HCT116 (cell line): ENCODE data around the gene FCMR. TPM values are rescaled to one million over a fixed set of nuclear protein-coding genes. Genes with fewer than 3 reads are reported as not detected.

Experiments
- ATAC-seq: fragments of 200-7000 bp; cut with Tn5 transposase; 2 replicates; pipeline ENCODE4 v1.9.1; 2020; ENCODE audit warnings: mild to moderate bottlenecking, moderate library complexity
- BruUV-seq: library from RNA; stranded (reverse); fragments of 400-500 nt; replicated peaks from 2 replicates; lab custom pipeline; 2021; lab: Mats Ljungman, UMichigan
- CTCF ChIA-PET: fragments of 300-600 bp; sonication (Branson Sonifier 250); formaldehyde crosslinking; loops from one replicate; lab custom pipeline; 2021; ENCODE audit warnings: antibody characterized with exemption; lab: Charles Lee
- POLR2A ChIA-PET: fragments of 300-600, 350-600 bp; sonication (Branson Sonifier 250); formaldehyde crosslinking; loops from one replicate; lab custom pipeline; 2021; ENCODE audit warnings: antibody characterized with exemption; lab: Charles Lee
- RAD21 ChIA-PET, 2 experiments: fragments of 300-600 bp; sonication (Branson Sonifier 250); formaldehyde crosslinking; loops; one replicate each; lab custom pipeline; 2023; ENCODE audit warnings: low total read pairs in 2 of 2; ENCODE audit not compliant: uncharacterized antibody in 2 of 2, unreplicated experiment in 2 of 2, low non-redundant PET in 1 of 2; lab: Charles Lee
- DNase-seq: peaks from one replicate; pipeline ENCODE4 v3.0.0-alpha.2; 2010; ENCODE audit warnings: low read depth, low spot score
- H2AFZ ChIP-seq: fragments of 200-600 bp; shearing (Covaris generic), sonication (generic); 2 replicates; pipeline ENCODE4 v1.6.1; 2017; ENCODE audit warnings: low read depth, mixed run types, mixed read lengths, antibody characterized with exemption, low read length; ENCODE audit not compliant: poor library complexity, severe bottlenecking
- H3K27ac ChIP-seq: 2 replicates; pipeline ENCODE4 v1.5.1; 2012; ENCODE audit warnings: low read depth, low read length
- H3K27me3 ChIP-seq: fragments of 200-600 bp; sonication (generic); 2 replicates; pipeline ENCODE4 v1.6.1; 2016; ENCODE audit warnings: mixed run types, low read length, mixed read lengths; ENCODE audit not compliant: insufficient read depth
- H3K36me3 ChIP-seq, 2 experiments: fragments of 200-500 bp in 1 of 2; fragments of 200-600 bp in 1 of 2; sonication (Bioruptor generic) in 1 of 2; sonication (generic) in 1 of 2; 2 replicates each; pipeline versions ENCODE4 v1.5.1 to v1.6.1; 2014 to 2016; ENCODE audit warnings: low read length in 2 of 2, inconsistent platforms in 1 of 2, mixed read lengths in 1 of 2, mixed run types in 1 of 2; ENCODE audit not compliant: insufficient read depth in 2 of 2, control insufficient read depth in 1 of 2
- H3K4me1 ChIP-seq, 2 experiments: fragments of 200-600 bp in 1 of 2; sonication (generic) in 1 of 2; 2 replicates each; pipeline versions ENCODE4 v1.5.1 to v1.6.1; 2012 to 2017; ENCODE audit warnings: low read length in 2 of 2, inconsistent platforms in 1 of 2, mild to moderate bottlenecking in 1 of 2, mixed read lengths in 1 of 2, mixed run types in 1 of 2, moderate library complexity in 1 of 2; ENCODE audit not compliant: insufficient read depth in 2 of 2, control insufficient read depth in 1 of 2
- H3K4me2 ChIP-seq: fragments of 200-600 bp; sonication (generic); 2 replicates; pipeline ENCODE4 v1.6.1; 2017; ENCODE audit warnings: mixed run types, low read length, mixed read lengths
- H3K4me3 ChIP-seq, 2 experiments: fragments of 200-600 bp in 1 of 2; sonication (generic) in 1 of 2; replicated peaks in 1 of 2; 2 replicates each; pipeline ENCODE4 v1.5.1; 2011 to 2016; ENCODE audit warnings: low read length in 2 of 2, control low read depth in 1 of 2, low read depth in 1 of 2, mild to moderate bottlenecking in 1 of 2, mixed read lengths in 1 of 2, mixed run types in 1 of 2
- H3K79me2 ChIP-seq: fragments of 200-600 bp; sonication (generic); 2 replicates; pipeline ENCODE4 v1.6.1; 2017; ENCODE audit warnings: mild to moderate bottlenecking, mixed run types, low read length, moderate library complexity, mixed read lengths; ENCODE audit not compliant: insufficient read depth
- H3K9ac ChIP-seq: fragments of 200-600 bp; sonication (generic); 2 replicates; pipeline ENCODE4 v1.6.1; 2016; ENCODE audit warnings: low read length, mixed read lengths
- H3K9me2 ChIP-seq: fragments of 200-600 bp; sonication (generic), shearing (Covaris generic); 2 replicates; pipeline ENCODE4 v1.6.1; 2017; ENCODE audit warnings: mixed run types, mild to moderate bottlenecking, moderate library complexity; ENCODE audit not compliant: insufficient read depth
- H3K9me3 ChIP-seq, 2 experiments: fragments of 200-500 bp in 1 of 2; fragments of 200-600 bp in 1 of 2; sonication (Bioruptor generic) in 1 of 2; sonication (generic) in 1 of 2; 2 replicates each; pipeline ENCODE4 v1.6.1; 2014 to 2017; ENCODE audit warnings: low read length in 2 of 2, mixed read lengths in 2 of 2, inconsistent platforms in 1 of 2, low read depth in 1 of 2, mild to moderate bottlenecking in 1 of 2, mixed run types in 1 of 2, moderate library complexity in 1 of 2; ENCODE audit not compliant: control insufficient read depth in 1 of 2, insufficient read depth in 1 of 2
- H4K20me1 ChIP-seq: fragments of 200-600 bp; sonication (generic), shearing (Covaris generic); 2 replicates; pipeline ENCODE4 v1.6.1; 2017; ENCODE audit warnings: mixed run types, mild to moderate bottlenecking, moderate library complexity; ENCODE audit not compliant: insufficient read depth
- POLR2A ChIP-seq: IDR thresholded peaks from 2 replicates; pipeline ENCODE4 v1.7.0; 2011; ENCODE audit warnings: borderline replicate concordance; ENCODE audit not compliant: insufficient read depth, insufficient read length; ENCODE audit errors: extremely low read depth
- RAD21 ChIP-seq: IDR thresholded peaks from 2 replicates; pipeline ENCODE4 v1.6.1; 2012; ENCODE audit warnings: low read depth, mild to moderate bottlenecking
- intact Hi-C: fragments of 100-400 bp; cut with micrococcal nuclease; formaldehyde crosslinking; loops from 2 replicates; pipeline ENCODE4 v1.10.0; 2022
- total RNA-seq: library from RNA; stranded (reverse); gene quantifications from one replicate; pipeline ENCODE4 v1.2.1, GENCODE V29; 2021; ENCODE audit not compliant: unreplicated experiment
- TF ChIP-seq, protein P1 (sequence below): IDR thresholded peaks from 2 replicates; pipeline ENCODE4 v1.6.1; 2012
- TF ChIP-seq, protein P2 (sequence below), 3 experiments: fragments of 200-600 bp in 1 of 3; sonication (generic) in 1 of 3; IDR thresholded peaks in 2 of 3; conservative IDR thresholded peaks in 1 of 3; 2 replicates each; pipeline ENCODE4 v1.5.1; 2012 to 2017; ENCODE audit warnings: low read depth in 2 of 3, low read length in 2 of 3, antibody characterized with exemption in 1 of 3, borderline replicate concordance in 1 of 3, control low read depth in 1 of 3, mild to moderate bottlenecking in 1 of 3, mixed read lengths in 1 of 3, mixed run types in 1 of 3, moderate library complexity in 1 of 3; ENCODE audit not compliant: insufficient read depth in 1 of 3

The FCMR gene
- total RNA-seq, 1 experiment from 2014 or later = 0.61 TPM

DNA sequence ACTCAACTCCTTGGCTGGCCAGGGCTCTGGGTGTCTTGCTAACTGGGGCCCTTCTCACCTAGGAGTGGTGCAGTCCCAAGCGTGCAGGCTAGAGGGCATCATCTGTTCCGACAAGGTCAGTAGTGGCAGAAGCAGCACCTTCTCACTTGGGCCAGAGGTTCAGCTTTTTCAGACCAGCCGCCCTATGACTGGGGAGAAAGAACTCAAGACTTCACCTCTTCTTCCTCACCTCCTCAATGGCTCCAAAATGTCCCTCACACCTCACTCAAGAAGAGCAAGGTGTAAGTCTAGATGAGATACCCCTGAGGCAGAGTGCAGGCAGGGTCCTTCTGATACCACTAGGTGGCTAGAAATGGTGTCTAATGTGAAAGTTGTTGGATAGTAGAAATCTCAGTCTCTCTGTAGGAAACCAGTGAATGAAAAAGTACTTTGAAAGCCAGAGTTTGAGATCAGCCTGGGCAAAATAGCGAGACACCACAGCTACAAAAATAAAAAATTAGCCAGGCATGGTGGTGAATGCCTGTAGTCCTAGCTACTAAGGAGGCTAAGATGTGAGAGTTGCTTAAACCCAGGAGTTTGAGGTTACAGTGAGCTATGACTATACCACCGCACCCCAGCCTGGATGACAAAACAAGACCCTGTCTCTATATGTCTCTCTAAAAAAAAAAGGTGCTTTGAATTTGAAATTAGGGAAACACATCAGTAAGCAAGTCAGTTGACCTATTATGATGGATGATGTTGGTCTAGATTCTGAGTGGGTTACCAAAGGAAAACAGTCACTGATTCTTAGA, 64.9 kb downstream of the FCMR start:
- ATAC-seq = peak; percentile 95
- ChIA-PET POLR2A (no interaction called here), CTCF (interaction anchor here (1.4 kb wide), 1 partner anchor 9 kb away, joined by 3 read pairs; no protein-coding TSS in a partner anchor)

More for the DNA sequence above, 64.9 kb downstream of the FCMR start:
- H3K9ac ChIP-seq = no peak overlapping the region
- H3K79me2 ChIP-seq = no peaks in the 10 kb centered on the region
- no peaks in the 10 kb centered on the region for H4K20me1 ChIP-seq
- H3K9me2 ChIP-seq = no peaks in the 10 kb centered on the region
- BruUV-seq = no TSS peak
- intact Hi-C loops = loop anchor here (2.0 kb wide), 1 partner anchor 56 kb away; no protein-coding TSS in a partner anchor
- no peaks in the 10 kb centered on the region for H3K4me1 ChIP-seq
- no peak overlapping the region for H3K27ac ChIP-seq
- RAD21 ChIA-PET = interaction anchor here in 1 of 2 experiments (1.1 kb wide), 1 partner anchor 56 kb away, joined by 4 read pairs; no protein-coding TSS in a partner anchor
- no peak overlapping the region for H3K4me2 ChIP-seq
- H3K36me3 ChIP-seq = no peaks in the 10 kb centered on the region
- H2AFZ ChIP-seq = no peak overlapping the region
- peak; percentile 16 for DNase-seq
- H3K27me3 ChIP-seq = no peaks in the 10 kb centered on the region
- TF ChIP-seq, protein P1, sequence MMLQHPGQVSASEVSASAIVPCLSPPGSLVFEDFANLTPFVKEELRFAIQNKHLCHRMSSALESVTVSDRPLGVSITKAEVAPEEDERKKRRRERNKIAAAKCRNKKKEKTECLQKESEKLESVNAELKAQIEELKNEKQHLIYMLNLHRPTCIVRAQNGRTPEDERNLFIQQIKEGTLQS = no peak
- peak; percentile 34; the same call in 1 of the 2 replicates for TF ChIP-seq RAD21
- no peak for TF ChIP-seq POLR2A
- TF ChIP-seq, protein P2, sequence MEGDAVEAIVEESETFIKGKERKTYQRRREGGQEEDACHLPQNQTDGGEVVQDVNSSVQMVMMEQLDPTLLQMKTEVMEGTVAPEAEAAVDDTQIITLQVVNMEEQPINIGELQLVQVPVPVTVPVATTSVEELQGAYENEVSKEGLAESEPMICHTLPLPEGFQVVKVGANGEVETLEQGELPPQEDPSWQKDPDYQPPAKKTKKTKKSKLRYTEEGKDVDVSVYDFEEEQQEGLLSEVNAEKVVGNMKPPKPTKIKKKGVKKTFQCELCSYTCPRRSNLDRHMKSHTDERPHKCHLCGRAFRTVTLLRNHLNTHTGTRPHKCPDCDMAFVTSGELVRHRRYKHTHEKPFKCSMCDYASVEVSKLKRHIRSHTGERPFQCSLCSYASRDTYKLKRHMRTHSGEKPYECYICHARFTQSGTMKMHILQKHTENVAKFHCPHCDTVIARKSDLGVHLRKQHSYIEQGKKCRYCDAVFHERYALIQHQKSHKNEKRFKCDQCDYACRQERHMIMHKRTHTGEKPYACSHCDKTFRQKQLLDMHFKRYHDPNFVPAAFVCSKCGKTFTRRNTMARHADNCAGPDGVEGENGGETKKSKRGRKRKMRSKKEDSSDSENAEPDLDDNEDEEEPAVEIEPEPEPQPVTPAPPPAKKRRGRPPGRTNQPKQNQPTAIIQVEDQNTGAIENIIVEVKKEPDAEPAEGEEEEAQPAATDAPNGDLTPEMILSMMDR (IDR thresholded peaks at IDR 0.05 in 2 of 3, conservative IDR thresholded peaks at IDR 0.05 in 1 of 3; ENCODE audit: borderline replicate concordance in 1 of 3, insufficient read depth in 1 of 3, low read depth in 2 of 3, low read length in 2 of 3) = peak; percentile 65 to 86 (median 68); a peak in 5 of 6 replicates
- no peak overlapping the region for H3K4me3 ChIP-seq
- peaks cover 0 to 5% of the 10 kb centered on the region in 2 experiments; a peak in 1 of 4 replicates for H3K9me3 ChIP-seq
